Measurements from ENCODE around the gene STXBP3.
"Not testable (repeated sequence)": the region's sequence is repeated elsewhere in the genome, so short reads cannot be mapped to it uniquely, and the experiment has no call there.

The STXBP3 gene

GRCh38 chr1:108746382-108747170 is at the start of gene STXBP3:
Gene STXBP3, plus strand, starts transcription at chr1:108746674. Its CDS starts 64 bp downstream, at chr1:108746738.
- peak; percentile 66 to 90 for DNase-seq

DNA sequence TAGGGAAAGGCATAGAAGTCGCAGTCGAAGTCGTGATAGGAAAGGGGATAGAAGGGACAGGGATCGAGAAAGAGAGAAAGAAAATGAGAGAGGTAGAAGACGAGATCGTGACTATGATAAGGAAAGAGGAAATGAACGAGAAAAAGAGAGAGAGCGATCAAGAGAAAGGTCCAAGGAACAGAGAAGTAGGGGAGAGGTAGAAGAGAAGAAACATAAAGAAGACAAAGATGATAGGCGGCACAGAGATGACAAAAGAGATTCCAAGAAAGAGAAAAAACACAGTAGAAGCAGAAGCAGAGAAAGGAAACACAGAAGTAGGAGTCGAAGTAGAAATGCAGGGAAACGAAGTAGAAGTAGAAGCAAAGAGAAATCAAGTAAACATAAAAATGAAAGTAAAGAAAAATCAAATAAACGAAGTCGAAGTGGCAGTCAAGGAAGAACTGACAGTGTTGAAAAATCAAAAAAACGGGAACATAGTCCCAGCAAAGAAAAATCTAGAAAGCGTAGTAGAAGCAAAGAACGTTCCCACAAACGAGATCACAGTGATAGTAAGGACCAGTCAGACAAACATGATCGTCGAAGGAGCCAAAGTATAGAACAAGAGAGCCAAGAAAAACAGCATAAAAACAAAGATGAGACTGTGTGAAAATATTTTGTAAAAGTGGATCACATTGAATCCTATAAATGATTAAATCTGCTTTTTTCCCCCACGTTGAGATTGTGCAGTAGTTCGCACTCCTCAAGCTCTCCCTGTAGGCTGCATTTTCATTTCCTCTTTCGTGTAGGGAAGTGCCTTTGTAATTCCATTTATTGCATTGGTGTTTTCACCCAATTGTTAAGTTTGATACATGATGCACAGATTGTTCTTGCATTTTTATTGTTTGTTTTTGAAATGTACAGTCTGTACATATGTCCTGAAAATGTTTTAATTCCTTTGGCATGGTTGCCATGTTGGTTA is 46.8 kb upstream of the STXBP3 start:
- DNase-seq, result no peak

DNA sequence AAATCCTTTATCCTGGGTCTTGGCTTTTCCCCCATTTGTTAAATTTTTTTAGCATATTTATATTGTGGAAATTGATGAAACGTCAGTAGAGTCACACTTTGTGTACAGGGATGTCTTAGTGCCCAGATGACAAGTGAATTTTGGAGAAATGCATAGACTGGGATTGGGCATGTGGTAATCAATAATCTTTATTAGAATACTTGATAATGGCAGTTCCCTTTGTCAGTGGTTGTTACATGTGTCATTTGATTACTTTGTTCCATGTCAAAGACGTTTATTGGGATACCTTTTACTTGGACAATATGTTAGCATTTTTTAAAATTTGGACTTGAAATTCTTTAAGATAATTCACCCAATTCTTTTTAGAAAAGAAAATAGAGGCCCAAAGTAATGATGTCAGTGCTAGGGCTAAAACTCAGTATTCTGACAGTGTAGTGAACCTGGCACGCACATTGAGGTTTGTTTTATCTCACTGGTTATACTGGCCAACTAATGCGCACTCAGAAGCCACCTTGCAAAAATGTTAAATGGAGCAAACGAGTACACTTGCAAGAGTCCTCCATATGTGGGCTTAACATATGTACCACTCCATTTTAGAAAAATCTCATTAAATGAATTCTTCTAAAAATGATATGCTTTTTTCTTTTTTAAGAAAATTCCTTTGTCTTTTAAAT is 45.2 kb upstream of the STXBP3 start:
- no peak for DNase-seq

GRCh38 chr1:108702109-108702508 is 44.4 kb upstream of the STXBP3 start:
- not testable (repeated sequence) for DNase-seq

GRCh38 chr1:108703939-108704338 is 42.5 kb upstream of the STXBP3 start:
- DNase-seq, result no peak

DNA sequence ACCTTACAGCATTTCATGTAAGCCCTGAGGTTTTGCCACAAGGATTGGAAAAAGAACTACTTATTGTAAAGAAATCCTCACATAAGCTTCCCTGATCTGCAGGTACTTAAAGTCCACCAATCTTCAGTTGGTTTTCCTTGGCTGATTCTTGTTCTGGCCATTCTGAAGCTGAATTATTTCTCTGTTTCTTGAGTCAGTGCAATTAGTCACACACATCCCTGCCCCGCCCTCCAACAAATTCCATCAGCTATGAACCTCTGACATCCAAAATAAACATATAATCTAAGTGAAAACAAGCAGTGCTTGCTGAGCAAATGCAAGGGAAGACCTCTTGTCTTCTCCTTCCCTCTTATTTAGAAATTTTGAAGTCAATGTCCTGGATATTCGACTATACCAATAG is 42.0 kb upstream of the STXBP3 start:
- peak in 1 of 2 experiments; percentile 19 for DNase-seq

DNA sequence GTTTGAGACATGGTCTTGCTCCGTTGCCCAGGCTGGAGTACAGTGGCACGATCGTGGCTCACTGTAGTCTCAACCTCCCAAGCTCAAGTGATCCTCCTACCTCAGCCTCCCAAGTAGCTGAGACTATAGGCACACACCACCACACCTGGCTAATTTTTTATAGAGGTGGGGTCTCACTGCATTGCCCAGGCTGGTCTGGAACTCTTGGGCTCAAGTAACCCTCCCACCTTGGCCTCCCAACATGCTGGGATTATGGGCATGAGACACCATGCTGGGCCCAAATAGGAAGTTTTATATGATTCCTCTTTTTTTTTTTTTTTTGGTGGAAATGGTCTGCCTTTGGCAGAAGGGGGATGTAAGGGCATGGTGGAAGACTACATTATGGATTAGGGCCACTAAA is 39.8 kb upstream of the STXBP3 start:
- no peak for DNase-seq

GRCh38 chr1:108708691-108709660 is 37.5 kb upstream of the STXBP3 start:
- DNase-seq, result no peak

DNA sequence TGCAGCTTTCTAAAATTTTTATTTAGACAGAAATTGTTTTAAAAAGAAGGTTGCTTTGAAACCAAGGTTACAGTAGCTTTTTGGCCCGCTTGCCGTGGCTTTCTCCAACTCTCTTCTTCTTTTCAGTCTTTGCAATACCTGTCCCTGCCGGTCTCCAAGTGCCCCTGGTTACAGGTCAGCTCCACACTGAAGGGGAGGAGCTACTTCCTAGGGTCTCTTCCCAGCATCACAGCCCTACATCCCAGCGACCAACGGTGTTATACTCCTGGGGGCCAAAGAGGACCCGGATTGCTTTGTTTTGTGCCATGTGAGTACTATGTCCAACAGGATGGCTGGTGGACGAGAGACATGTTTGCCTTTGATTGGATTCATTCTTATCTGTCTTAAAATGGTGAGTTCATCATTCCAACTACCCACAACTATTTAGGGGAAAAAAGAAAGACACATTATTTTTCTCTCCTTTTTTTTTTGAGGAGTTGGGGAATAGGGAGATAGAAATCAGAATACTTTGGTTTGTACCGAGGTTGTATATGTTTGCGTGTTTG is 33.8 kb upstream of the STXBP3 start, which contains the start of gene FNDC7:
Gene FNDC7, plus strand, starts transcription at position 303 of the 545 bp plus-strand sequence. Its CDS starts 26 bp downstream, at position 329.
- no peak for DNase-seq

GRCh38 chr1:108715932-108716331 is 30.5 kb upstream of the STXBP3 start:
- DNase-seq, result no peak

DNA sequence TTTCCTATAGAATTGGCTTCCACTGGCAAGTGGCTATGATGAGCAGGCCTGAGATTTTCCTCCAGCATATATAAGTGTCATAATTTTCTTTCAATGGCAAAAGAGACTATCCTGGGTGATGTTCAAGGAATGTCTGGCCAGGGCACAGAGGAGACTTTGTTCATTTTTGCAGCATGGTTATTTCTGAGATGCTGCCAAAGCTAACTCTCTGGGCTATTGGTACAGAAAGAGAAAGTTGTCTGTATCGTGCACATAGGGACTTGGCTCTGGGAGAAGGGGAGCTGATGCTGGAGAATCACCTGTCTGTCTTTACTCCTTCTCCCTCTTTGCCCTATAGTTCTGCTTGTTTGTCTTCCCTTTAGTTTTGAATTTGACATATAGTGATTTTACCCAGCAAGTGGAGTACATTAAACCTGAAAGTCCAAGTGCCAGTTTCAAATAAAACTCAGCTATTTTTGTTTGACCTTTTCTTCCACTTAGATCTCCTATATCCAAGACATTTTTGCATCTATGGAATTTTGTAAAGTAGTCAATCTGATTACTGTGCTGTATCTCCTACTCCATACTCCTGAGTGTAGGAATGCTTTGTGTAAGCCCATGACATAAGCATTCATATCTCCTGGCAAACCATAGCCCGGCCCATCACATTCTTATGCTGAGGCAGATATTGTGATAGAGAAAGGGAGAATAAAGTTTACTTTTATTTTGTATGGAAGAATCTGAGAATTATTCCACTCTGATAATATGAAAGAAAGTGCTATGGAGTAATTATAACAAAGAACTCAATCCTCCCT is 29.8 kb upstream of the STXBP3 start:
- DNase-seq, result no peak

GRCh38 chr1:108717774-108718316 is 28.6 kb upstream of the STXBP3 start:
- DNase-seq, result no peak

DNA sequence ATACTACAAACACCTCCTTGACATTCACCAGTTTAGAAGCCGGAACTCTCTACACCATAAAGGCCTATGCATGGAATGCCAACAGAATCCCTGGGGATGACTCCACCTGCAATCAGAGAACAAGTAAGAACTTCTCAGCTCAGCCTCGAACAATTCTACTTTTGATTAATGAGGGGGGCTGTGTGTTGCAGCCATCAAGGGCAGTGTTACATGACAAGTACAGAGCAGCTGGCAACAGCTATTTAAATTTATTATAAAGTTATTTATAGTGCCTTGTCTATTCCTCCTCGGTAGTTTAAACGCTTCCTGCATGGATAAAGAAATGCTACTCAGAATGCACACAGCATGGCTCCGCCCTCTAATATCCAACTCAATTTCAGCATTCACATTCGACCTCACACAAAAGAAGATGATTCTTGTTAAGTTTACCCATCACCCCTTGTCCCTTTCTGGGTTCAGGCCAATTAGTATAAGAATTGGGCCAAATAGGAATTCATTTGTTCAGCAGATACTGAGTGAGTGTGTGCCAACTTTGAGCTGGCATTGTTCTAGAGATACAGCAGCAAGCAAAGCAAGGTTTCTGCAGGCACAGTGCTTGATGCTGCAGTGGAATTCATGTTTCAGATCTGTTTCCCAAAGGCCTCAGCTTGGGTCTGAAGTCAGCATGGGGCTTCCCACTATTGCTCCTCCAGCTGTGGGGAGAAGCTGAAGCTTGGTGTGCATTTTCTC is 27.4 kb upstream of the STXBP3 start:
- no peak for DNase-seq

DNA sequence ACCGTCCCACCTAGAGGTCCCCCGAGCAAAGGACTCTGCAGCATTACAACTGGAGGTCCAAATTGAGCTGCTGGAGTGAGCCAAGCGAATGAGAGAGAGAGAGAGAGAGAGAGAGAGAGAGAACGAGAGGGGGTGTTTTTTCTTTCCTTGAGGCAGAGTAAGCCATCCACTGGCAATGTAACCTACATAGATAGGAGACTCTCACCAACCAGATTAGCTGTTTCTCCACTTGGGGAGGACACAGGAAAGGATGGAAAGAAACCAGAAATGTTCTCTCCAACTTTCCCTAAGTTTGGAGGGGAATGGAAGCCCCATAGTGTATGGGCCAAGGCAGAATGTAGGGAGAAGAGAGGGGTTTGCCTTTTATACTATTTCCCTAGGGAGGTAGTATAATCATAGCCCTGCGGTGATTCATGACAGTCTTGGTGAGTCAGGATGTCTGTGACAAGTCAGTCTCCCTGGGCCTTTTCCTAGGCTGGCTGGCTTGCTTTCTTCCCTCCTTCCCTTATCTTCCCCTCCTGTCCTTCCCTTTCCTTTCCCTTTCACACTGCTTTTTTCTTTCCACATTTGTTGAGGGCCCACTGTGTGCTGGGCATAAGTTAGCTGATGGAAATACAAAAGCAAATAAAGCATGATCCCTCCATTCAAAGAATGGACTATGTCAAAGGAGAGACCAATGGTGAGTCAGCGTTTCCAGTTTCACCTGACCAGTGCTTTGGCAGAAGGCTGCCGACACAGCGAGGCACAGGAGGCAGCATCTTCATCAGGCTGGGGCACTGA is 26.6 kb upstream of the STXBP3 start:
- peak; percentile 15 to 40 for DNase-seq

GRCh38 chr1:108722292-108722691 is 24.2 kb upstream of the STXBP3 start:
- no peak for DNase-seq

DNA sequence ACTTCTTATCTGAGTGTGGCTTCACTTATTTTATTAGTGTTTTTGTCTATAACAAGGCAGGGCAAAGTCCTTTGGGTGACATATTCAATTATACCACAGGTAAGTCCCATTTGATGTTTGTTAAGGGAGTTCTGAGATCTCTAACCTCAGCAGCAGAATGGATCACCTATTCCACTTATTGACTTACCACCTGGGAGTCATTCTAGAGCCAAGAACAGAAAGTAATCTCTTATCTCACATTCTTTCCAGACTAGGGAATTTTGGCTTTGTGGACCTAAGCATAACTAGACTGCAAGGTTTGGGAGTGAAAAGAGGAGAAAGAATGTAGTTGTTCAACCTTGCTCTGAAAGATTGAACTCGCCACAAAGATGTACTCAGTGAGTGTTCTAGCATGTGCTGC is 20.6 kb upstream of the STXBP3 start:
- no peak for DNase-seq

DNA sequence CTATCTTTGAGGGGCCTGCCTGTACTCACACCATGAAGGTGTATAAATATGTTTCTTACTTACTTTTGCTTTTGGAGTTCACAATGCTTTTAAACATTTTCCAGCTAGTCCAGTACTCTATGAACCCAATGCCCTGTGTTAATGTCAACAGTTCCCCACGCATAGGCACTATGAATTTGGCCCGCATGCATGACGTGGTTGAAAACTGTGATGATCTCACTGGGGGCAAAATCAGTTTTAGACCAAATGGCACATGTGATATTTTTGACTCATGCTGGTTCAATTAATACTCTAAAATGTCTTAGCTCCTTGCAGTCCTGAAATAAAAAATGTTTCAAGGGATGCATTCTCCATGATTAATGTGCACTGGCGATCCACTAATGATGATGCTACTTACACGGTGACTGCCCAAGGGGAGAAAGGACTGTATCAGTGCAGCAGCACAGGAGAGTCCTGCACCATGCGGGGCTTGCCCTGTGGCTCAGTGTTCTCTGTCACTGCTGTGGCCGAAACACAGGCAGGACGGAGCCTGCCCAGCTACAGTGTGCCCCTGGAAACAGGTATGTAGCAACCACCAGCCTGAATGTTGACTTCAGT is 18.0 kb upstream of the STXBP3 start:
- DNase-seq, result no peak

GRCh38 chr1:108729481-108729880 is 17.0 kb upstream of the STXBP3 start:
- DNase-seq, result no peak

Data from SW 1271 (cell line).